Stimulated activated CD4-positive, alpha-beta T cell treated with anti-CD3 and anti-CD28 coated beads, Interleukin-1b, Interleukin-23, amount 100 ng/mL, for 4 hours (primary cell): Measurements from ENCODE around the gene LARP1.
"Not testable (repeated sequence)": the region's sequence is repeated elsewhere in the genome, so short reads cannot be mapped to it uniquely, and the experiment has no call there.

Experiments used
- DNase-seq, 2 donors: peaks; one replicate each; pipeline ENCODE4 v3.0.0-alpha.2; 2020; ENCODE audit warnings: low read depth in 2 of 2

Gene LARP1

DNA sequence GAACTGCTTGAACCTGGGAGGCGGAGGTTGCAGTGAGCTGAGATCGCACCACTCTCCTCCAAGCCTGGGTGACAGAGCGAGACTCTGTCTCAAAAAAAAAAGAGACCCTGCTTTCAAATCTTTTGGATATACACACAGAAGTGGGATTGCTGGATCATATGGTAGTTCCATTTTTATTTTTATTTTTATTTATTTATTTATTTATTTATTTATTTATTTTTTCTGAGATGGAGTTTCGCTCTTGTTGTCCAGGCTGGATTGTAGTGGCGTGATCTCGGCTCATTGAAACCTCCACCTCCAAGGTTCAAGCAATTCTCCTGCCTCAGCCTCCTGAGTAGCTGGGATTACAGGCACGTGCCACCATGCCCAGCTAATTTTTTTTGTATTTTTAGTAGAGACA is 19.8 kb upstream of the LARP1 start:
- DNase-seq, result not testable (repeated sequence)

DNA sequence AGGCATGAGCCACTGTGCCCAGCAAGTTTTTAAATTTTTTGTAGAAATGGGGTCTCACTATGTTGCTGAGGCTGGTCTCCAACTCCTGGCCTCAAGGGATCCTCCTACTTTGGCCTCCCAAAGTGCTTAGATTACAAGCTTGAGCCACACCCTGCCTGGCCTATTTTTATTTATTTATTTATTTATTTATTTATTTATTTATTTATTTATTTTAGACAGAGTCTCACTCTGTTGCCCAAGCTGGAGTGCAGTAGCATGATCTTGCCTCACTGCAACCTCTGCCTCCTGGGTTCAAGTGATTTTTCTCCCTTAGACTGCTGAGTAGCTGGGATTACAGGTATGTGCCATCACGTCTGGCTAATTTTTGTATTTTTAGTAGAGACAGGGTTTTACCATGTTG is 18.8 kb upstream of the LARP1 start:
- DNase-seq, result not testable (repeated sequence)

DNA sequence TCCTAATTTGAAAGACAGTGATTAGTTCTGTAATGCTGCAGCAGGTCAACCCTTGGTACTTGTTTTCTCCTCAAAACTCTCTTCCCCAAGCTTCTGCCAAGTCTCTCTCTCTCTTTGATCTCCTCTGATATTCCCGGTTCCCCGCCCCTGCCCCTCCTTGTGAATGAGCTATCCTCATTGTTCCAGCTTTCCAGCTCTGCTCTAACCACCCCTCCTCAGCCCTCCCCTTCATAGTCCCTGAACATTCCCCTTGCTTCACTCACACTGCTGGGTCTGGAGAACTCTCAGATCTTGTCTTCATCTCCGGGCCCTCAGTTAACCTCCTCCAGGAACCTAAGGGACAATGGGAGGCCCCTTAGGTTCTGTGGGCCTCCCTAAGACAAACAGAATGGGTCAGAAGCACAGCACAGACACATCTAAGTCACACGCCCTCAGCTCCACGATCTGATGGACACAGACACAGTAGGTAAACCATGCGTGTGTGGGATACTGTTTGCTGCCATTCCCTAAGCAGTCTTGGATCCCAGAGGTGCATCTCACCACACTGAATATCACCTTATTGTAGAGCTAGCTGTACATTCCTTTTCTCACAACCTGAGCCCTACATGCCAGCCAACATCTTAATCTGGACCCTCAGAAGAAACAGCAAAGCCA is 17.4 kb upstream of the LARP1 start:
- DNase-seq, result no peak

DNA sequence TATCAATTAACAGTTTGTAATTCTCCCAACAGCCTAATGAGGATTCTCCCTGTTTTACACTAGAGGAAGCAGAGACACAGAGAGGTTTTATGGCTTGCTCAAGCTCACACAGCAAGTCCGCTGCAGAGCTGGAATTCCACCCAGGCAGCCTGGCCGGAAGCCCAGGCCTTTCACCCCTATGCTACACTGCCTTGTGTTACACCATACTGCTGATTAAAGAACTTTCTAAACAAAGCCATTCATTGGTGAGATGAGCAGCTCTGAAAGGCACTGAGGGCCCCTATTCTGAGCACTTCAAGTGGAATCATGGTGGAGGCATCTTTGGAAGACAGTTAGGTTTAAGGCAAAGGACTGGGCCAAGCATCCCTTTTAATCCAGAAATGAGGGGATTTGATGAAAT is 14.7 kb upstream of the LARP1 start:
- DNase-seq, result no peak

DNA sequence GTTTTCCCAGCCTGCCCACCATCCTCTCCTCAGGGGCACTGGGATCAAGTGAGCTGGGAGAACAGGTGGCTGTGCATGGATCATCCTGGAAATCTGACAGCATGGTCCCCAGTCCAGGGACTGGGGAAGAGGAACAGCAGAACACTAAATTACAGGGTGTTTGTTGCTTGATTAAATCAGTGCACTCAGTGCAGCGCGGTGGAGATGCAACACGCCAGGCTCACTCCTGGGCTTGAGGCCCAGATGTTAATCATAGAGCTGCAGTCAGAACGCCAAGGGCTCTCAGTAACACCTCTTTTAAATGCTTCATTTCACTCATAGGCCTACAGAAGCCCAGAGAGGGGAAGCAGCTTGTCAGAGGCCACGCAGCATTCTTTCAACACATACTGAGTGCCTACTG is 14.2 kb upstream of the LARP1 start:
- DNase-seq, result no peak

DNA sequence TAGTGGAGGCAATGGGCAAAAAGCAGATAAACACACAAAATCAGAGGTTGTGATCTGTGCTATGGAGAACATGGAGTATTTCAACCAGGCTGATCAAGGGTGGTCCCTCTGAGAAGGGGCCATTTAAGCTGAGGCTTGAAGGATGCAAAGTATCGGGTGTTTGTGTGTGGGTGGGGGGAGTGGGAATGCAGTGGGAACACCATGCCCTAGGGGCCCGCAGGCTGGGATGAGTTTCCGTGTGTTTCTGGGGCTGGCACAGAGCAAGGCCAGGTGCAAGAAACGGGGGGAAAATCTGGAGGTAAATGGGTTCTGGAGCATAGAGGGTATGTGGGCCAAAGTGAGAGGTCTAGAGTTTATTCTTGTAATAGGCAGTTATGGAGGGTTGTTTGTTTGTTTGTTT is 13.8 kb upstream of the LARP1 start:
- DNase-seq, result no peak

DNA sequence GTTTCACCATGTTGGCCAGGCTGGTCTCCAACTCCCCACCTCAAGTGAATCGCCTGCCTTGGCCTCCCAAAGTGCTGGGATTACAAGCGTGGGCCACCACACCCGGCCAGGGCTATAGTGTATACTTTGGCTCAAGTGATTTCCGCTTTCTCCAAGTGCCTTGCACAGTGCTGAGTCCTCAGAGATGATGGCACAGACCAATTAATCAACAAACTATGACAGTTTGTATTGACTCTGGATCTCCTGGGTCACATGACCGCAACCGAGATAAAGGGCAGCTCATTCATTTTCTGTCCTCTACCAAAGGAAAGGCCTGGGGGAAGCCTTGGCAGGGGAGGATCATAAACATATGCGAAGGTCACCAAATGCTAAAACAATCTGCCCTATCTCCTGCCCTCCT is 11.4 kb upstream of the LARP1 start:
- DNase-seq, result no peak

DNA sequence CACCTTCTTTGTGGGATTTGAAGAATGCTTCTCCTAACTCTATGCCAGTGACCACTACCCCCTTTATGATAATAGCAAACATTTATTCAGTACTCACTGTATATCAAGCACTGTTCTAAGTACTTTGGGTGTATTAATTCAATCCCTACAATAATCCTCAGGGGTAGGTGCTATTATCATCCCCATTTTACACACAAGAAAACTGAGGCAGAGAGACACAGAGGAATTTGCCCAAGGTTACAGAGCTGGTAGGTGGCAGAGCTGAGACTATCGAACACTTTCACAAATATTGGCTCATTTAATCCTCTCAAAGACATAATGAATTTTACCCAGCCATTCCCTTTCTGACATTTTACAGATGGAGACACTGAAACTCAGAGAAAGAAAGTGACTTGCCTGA is 9.8 kb upstream of the LARP1 start:
- DNase-seq, result no peak

DNA sequence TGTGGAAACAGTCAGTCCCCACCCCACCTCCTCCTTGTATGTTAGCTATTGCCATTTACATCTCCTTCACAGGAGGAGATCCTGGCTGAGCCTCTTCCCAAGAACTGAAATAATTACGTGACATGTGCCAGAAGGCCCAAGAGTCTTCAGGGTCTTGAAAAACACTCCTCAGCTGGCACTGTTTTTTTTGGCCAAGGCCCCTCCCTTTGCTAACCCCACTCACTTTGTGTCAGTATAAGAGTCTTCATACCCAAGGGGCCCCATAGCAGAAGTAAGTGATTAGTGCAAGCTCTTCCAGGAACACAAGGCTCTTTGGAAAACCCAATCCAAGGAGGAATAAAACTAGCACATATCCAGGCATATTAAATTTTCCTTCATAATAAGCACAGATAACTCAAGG is 5.7 kb upstream of the LARP1 start:
- DNase-seq, result no peak

DNA sequence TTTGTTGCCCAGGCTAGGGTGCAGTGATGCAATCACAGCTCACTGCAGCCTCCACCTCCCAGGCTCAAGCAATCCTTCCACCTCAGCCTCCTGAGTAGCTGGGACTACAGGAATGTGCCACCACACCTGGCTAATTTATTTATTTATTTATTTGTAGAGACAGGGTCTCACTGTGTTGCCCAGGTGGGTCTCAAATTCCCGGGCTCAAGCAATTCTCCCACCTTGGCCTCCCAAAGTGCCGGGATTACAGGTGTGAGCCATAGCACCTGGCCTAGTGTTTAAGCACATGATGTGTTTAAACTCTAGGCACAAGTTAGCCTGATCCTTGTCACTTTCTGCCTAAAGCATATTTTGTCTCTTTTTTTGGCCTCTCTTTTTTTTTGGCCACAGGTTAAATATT is 4.5 kb upstream of the LARP1 start:
- not testable (repeated sequence) for DNase-seq

DNA sequence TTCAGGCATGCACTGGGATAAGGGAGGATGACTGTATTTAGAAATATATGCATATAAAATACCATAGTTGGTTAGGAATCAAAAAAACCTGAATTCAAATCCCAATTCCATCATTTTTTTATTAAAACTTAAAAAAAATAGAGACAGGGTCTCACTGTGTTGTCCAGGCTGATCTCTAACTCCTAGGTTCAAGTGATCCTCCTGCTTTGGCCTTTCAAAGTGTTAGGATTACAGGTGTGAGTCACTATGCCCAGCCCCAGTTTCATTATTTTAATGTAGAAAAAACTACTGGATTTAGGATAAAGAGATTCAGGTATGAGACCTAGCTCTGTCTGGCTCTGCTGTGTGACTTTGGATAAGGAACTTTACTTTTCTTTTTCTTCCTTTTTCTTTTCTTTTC is 3.3 kb upstream of the LARP1 start:
- no peak for DNase-seq

DNA sequence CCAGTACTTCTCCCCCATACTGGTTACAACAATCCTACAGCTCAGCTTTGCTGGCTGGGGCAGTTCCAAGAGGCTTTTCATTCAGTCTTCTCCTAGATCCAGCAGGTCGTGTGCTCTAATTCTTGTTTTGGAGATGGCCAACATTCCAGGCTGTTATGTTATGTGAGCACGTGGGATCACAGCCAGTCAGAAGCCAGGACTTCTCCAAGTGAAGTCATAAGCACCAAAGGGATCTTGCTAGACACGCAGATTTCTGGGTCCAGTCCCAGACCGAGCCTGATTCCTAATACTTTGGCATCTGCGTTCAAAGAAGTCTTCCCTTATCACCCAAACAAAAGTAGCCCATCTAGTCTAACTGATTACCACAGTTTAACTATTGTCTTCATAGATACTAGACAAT is 1.4 kb upstream of the LARP1 start:
- no peak for DNase-seq

DNA sequence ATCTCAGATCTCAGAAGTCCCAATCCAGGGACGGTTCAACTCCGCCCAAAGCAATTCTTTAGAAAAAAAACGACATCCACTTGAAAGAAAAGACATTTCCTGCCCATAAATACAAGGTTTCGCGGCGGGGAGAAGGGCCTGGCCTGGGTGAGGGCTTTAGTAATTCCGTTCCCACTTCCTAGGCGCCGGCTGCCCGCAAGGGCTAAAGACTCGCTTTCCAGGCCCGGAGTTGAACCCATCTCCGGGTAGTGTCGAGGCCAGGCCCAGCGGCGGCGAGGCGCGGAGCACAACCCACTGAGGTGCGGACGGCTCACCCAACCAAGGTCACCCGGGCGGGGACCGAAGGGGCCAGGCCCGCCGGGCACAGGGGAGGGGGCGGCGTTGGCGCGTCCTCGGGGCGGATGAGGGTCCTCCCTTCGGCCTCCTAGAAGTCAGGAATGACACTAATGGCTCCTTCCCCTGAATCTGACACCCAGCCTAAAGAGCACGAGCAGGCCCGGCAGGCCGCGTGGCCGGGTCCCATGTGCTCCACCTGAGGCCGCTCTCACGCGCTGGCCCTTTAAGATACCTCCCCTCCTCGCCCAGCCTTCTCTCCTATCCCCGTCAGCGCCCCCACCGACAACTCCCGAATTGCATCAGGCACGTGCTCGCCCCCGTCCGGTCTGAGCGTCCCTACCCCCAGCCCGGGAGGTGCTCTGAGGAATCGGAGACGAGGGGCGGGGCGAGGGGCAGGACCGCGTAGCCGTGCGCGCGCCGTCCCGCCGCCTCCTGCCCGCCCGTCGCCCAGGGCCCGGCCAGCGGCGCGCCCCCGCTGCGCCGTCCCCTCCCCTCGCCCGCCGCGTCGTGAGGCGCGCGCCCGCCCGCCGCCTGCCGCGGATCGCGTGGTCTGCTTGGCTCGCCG is 467 bp upstream of the LARP1 start:
- peak; percentile 99 for DNase-seq

DNA sequence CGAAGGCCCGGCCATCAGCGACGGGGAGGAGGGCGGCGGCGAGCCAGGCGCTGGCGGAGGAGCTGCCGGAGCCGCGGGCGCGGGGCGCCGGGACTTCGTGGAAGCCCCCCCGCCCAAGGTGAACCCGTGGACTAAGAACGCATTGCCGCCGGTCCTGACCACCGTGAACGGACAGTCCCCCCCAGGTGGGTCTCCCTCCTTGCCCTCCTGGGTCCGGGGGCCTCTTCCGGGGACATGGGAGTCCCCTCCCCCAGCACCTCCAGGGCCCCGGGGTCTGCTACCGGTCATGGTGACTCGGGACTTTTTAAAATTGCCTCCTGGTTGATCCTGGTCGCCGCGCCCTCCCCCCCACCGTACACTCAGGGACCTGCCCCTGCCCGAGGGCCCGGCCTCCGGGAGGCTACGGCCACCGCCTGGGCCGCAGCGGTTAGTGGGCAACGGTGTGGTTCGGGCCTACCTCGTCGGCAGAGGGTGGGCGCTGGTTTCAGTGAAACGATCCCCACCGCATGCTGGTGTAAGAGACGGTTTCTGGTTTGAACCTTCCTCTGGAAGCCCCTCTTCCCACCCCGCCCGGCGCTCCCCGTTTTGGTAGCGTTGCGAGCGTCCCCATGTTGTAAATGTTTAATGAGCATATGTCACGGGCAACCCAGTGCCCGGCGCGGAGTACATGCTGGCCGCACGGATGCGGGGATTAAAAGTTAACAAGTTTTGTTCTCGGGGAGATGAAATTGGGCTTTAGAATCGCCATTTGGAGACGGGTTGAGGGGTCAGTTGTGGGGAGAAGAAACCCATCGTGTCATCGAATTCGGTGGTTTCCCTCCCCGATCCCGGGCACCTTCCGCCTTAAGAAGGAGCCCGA is 1.1 kb downstream of the LARP1 start:
- DNase-seq, result peak; percentile 15 to 38

DNA sequence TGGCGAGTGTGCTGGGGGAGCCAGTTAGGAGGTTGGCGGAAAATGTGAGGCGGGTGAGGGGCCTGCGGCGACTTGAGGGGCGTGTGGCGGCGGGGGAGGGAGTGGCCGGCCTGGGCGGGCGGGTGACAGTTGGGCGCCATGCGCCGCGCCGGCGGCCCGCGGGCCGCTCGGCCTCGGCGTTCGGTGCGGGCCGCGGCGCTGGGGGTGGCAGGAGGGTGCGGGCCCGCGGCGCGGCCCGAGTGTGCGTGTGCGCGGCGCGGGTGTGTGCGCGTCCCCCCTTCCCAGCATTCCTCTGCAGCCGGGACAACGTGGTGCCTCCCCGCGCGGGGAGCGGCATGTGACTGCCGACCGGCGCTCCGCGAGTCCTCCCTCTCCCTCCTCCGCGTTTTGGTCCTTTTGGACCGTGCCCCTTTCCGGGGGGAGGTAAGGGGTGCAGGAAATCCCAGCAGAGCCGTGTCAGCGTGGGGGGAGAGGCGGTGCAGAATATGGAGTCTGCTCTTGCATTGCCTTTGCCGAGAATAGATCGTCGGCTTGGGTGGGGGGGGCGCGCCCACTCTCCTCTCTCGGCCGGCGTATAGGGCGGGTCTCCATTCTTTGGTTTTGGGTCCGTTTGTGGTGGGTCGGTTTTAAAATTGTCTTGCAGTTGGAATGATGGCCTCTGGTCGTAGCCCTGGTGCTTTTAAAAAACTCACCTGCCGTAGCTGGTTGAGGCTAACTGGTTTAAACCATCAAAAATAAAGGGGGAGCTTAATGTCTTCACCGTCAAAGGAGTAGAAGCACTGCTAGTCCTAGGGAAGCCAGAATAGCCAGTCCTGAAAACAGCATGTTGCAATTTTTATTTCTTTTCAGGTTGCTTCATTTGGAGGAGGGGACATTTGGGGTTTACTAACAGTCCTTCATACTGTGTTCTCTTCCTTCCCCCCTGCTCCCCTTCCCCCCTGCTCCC is 2.0 kb downstream of the LARP1 start:
- peak; percentile 46 to 47 for DNase-seq

DNA sequence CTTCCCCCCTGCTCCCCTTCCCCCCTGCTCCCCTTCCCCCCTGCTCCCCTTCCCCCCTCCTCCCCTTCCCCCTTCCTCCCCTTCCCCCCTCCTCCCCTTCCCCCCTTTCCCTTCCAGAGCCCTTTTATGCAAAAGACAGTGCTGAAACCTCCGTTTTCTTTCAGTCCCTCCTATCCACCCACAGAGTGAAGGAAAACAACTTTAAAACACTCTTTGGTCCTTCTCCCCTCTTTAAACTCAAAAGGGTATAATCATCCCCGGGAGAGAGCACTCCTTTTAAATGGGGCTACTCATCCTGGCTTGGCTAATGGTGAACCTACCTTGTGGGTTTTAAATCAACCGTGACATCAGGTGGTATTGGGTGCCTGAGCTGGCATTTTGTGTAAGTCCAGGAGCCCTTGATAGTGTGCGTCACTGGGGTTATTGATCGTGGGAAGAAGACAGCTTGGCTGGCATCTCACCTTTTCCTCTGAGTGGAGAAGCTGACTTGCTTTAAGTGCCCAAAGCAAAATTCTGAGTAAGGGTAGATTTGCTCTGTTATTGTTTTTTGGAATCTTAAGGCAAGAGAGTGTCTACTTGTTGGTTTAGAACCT is 2.7 kb downstream of the LARP1 start:
- DNase-seq, result peak in 1 of 2 donors; percentile 50

DNA sequence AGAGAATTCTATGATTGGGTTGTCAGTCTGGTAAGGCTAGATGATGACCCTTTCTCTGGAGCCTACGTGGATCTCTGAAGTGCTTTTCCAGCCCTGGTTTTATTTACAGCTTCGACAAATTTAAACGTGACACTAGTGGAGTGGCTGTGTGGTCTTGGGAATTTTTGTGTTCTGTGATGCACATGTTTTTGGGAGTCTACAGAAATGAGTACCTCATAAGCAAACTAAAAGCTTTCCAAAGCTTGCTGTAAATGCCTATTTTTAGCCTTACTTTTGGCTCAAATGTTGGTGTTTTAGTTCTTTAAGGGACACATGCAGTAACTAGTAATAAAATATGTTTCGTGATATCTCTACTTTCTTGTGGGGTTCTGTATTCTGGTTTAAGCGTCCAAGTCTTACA is 3.3 kb downstream of the LARP1 start:
- DNase-seq, result no peak

DNA sequence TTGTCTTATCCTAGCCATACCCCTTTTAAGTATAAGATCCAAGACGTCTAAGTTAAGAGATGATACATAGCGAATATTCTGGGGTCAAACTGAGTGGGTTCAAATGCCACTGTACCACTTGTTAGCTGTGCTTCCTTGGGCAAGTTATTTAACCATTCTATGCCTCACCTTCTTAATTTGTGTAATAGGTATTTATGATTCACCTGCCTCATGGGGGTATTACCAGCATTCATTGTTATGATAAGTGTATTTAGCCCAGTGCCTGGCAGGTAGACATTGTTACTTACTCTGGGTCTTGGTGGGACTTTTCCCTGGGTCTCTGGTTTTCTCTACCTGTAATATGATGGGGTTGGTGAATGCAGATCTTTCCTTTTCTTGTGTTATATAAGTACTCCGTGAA is 3.8 kb downstream of the LARP1 start:
- no peak for DNase-seq

DNA sequence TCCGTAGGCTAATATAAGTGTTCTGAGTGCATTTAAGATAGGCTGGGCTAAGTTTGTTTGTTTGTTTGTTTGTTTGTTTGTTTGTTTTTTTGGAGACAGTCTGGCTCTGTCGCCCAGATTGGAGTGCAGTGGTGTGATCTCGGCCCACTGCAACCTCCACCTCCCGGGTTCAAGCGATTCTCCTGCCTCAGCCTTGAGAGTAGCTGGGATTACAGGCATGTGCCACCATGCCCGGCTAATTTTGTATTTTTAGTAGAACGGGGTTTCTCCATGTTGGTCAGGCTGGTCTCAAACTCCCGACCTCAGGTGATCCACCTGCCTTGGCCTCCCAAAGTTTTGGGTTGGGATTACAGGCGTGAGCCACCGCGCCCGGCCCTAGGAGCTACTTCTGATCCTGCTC is 4.7 kb downstream of the LARP1 start:
- DNase-seq, result not testable (repeated sequence)

DNA sequence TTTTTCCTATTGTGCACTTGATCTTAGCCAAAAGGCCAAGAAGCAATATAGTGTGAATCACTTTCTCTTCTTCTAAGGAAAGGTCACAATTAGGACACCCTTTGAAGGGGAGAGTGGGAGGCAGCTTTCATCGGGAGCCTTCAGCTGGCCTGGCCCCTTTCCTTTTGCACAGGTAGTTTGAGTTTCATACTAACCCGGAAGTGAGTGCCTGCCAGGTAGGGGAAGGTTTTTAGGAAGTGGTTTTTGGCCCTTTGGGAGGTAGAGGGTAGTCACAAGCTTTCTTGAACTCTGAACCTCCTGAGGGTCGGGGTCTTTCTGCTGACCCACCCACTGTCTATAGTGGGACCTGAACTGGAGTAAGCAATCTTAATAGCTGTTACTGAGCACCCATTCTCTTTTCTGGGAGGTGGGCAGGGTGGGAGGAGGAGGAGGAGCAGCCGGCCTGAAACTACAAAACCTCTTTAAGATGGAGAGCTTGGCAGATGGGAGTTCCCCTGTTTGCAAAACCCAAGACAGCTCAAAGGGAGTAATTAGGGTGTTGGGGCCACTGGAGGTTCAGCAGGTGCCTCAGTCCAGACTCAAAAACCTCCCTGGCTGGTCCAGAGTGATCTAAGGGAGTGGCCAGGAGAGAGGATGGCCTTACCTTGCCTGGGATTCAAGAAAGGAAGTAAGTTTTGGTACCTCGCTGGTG is 6.0 kb downstream of the LARP1 start:
- no peak for DNase-seq
